Epithelial cell of prostate (primary cell): ENCODE data around the gene VEZF1.

Experiments
- DNase-seq: peaks from one replicate; pipeline ENCODE4 v3.0.0-alpha.2; 2011; ENCODE audit warnings: low read depth, low spot score
- H3K27ac ChIP-seq: fragments of 450-650 bp; 2 replicates; pipeline ENCODE4 v1.5.1; 2017; ENCODE audit warnings: mild to moderate bottlenecking

The VEZF1 gene

DNA sequence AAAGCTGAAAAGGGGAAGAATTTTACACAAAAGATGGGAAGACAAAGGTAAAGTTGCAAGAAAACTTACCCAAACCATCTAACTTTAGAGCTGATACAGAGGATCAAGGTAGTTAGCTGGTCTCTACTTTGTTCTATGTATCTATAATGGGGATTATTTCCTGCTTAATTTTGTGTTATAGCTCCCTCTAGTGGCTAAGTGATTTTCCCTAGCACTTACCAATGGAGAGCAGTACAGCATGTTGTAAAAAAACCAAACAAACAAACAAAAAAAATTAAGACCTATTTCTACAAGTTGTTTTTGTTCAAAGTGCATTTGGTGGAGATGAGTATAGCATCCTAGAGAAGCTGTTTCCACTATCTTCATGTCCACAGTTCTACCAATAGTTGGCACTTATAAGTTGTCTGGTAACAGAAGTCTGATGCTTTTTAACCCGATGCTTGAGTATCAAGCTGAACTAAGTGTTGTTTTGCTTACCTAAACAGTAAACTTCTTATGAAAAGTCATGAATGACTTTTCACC lies 11.5 kb upstream of the VEZF1 start:
- DNase-seq = no peak
- H3K27ac ChIP-seq = no peak overlapping the region

- DNase-seq = no peak
- H3K27ac ChIP-seq = no peak overlapping the region
Measured at GRCh38 chr17:57999010-57999495, 11.0 kb upstream of the VEZF1 start.

- DNase-seq = no peak
- H3K27ac ChIP-seq = no peak overlapping the region
Measured at GRCh38 chr17:57997085-57997809, 9.2 kb upstream of the VEZF1 start.

DNA sequence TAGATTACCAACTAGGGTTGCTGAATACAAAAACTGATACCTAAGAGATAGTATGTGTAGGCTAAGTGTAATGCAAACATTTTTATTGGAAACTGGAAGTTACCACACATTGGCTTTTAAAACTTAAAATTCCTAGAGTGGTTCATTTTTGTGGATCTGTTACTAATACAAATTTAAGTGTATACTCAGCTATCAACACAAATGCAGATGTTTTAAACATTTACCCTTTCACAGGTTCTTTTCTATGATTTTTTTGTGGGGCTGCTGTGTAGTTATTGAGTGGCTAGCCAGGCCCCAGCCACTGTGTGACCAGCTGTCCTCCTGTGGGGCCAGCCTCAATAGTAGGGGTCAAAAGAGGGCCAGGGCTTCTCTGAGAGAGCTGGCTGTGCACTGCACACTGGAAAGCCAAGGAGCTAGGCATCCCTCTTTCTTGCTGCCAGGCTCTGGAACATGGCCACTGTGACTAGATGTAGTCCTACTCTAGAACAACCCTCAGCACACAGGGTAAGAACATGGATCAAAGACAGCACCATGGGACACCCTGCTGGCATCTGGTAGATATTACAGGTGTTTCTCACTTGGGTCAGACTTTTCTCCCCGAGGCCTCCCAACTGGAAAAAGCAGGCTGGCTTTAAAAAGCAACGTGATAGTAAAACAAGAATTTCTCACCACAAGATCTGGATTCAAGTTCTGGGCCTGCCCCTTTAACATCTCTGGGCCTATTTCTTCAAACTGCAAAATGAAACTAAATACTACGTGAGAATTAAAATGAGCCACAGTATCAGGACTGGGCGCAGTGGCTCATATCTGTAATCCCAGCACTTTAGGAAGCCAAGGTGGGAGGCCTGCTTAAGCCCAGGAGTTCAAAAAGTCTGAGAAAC lies 7.3 kb upstream of the VEZF1 start:
- peak; percentile 40 for DNase-seq
- no peak overlapping the region for H3K27ac ChIP-seq

GRCh38 chr17:57994436-57994835 lies 6.4 kb upstream of the VEZF1 start:
- no peak for DNase-seq
- H3K27ac ChIP-seq = no peak overlapping the region

DNA sequence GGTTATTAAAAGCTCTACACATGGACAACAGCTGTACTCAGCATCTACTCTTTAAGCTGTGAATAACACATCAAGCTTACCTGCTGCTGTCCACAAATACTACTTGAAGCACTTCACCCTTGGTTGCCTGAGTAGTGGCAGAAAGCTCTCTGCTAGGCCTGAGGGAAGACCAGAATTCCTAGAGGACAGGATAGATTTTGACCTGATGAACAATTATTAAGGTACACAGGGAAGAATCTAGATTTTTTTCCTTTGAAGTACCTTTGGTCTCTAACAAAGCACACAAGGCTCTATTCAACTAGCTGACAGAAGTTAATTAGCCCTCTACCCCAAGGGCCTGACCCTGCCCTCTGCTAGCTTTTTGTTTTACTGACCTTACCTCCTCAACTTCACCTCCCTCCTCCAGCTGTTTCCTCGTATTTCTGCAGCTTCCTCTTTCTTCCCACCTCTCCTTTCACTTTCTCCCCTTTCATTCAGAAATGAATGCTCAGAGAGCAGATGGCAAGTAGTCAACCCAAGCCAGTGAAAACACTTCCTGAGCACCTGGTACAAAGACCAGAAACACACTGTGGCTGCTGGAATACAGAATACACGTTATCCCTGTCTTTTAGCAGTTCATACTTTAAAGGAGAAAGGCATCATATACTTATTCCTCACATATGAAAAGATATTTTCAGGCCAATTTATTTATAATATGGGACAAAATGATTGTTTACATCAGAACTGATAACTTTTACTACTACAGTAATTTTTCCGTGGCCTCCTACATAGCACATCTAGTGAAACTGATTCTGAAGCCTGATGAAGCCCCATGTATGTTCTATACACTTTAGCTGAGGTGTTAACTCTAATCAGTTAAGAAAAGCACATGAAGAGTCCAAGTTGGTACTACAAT lies 5.7 kb upstream of the VEZF1 start:
- no peak overlapping the region for H3K27ac ChIP-seq

DNA sequence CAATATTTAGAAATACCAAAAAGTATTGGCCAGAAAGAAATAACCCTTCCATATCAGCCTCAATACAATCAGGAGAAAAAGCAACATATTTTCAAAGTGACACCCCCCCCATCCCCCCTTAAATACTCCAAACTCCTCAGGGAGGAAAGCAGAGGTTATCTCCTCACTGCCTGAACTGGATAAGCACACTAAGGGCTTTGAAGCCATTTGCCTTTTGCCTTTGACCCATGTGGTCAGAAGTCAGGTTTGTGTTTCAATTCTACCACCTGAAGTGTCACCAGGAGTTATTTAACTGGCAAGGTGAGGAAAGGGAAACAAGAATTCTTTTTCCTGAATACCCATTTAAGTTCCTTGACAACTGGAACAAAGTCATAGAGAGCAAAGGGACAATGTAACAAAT lies 3.5 kb upstream of the VEZF1 start:
- no peak overlapping the region for H3K27ac ChIP-seq
- no peak for DNase-seq

More for the DNA sequence above, 5.7 kb upstream of the VEZF1 start:
- no peak for DNase-seq

DNA sequence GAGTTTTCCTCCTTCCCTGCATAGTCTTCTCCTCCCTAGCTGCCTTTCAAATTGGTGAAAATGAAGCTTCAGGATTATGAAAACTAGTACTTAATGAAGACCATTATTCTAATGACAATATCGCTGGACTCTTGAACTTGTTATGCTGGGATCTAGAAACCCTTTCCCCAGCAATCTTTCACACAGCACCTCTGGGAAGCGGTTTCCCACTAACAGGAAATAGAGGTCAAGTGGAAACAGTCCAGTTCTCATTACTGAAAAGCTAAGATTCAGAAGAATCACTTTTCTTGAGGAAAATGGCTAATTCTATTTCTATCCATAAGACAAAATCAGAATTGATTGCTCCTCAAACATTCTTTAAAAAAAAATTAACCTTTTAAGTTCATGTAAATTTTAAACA lies 2.0 kb upstream of the VEZF1 start:
- peak overlapping the region; percentile 88 for H3K27ac ChIP-seq
- DNase-seq = no peak

DNA sequence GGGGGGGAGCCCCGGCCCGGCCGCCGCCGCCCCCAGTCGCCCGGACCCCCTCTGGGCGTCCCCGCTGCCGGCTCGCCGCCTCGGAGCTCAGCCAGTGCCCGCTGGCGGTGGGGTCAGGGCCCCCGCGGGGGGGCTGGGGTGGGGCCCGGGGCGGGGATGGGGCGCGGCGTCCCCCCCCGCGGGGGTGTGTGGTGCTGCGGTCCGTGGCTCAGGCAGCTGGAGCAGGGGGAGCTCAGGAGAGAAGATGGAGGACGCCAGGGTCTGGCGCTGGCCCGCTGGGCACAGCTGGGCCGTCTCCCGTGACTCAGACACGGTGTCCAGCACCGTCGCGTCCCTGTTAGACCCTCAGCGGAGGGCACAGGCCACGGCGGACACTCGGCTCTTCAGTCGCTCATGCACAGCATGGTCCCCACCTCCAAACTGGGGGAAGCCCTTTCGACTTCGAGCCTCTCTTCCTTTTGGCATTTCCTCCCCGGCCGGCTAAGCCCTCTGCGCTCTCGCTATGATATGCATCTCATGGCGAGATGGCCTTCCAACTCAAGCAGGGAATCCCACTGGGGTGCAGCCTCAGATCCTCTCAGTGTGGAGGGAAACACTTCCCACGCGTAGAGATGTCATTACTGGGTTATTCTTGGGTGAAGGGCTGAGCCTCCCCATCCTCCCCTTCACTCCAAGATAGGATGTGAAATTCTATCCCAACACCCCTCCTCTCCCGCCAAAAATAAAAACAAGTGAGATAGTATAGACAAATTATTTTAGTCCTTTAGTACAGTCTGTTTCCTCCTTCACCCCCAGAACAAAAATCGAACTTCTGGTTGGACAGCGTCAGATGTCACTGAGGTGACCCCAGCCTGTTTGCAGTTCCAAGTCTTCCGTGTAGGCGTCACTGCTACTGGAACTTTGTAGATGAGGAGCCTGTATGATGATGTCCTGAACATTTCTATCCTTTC lies 522 bp upstream of the VEZF1 start:
- H3K27ac ChIP-seq = peak overlapping the region; percentile 88
- DNase-seq = no peak

DNA sequence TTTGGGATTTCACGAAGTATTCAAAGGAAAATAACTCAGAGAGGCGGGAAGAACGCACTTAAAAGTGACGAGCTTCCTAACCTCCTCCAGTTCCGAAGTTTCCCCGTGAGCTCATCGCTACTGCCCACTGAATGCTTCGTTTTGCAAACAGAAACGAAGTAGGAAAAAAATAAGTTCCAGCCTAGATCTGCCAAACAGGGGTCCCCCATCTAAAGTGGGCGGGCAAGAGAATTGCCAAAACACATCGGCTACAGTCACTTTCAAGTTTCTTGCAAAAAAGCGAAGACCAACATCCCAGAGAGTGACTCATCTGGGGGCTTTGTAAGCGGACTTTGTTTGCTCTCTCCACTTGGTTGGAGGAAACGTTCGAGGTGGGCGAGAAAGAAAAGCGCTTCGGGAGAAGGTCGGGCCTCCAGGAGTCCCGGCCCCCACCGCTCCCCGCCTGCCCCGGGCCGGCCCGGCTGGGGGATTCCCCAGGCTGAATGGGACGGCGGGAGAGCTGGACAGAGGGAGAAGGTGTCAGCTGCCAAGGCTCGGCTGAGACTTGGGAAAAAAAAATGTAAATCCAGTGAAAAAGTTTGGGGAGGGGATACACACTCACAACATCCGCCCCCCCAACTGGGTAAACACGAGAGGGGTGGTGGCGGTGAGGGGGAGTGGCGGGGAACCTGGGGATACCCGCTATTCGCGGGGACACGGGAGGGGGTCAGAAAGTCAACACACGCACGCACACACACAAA lies 1.0 kb downstream of the VEZF1 start:
- no peak for DNase-seq
- peak overlapping the region; percentile 88 for H3K27ac ChIP-seq

- peak; percentile 24 for DNase-seq
- H3K27ac ChIP-seq = peak overlapping the region; percentile 37
Measured at GRCh38 chr17:57985675-57985974, 2.4 kb downstream of the VEZF1 start.

GRCh38 chr17:57984936-57985674 lies 2.9 kb downstream of the VEZF1 start:
- H3K27ac ChIP-seq = peak overlapping the region; percentile 37
- no peak for DNase-seq

DNA sequence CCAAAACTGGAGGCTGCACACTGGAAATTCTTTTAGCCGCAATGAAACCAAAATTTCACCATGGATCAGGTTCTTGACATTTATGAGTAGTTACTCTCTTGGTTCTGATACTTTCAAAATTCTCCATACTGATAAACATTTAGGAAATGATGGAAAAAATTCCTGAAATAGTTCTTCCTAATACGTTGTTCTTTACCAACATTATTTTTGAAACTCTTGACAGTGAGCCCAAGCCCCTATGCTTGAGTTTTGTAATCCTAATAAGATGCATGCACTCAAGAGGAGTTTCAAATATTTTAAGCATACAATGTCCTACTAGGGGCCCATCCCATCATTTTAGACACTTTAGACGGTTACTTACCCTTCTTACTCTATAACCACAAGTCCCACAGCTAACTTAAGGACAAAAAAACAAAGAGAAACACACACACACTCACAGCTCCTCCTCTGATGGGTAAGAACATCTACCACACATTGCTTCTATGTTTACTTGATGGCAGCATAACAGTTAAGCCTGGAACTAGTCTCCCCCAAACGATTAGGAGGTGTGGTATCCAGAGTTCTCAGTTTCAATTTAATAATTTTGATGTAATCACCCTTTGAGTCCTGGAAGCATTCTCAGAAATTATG lies 3.7 kb downstream of the VEZF1 start:
- no peak for DNase-seq
- no peak overlapping the region for H3K27ac ChIP-seq

DNA sequence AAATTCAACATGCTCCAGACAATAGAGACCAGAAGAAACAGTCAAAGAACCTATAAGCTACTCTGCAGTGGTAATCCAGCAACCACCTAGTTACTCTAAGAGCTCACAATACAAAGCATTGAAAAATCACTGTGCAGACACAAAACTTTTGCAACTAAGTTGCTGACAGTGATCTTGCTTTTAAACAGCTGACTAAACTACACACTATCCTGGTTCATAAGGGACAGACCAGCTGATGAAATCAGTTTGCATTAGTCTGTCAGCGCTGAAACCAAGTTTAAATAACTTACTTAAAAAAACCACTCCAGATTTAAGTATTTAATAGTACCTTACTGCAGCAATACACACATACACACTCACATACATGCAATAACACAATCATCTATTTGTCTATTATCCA lies 4.6 kb downstream of the VEZF1 start:
- DNase-seq = no peak
- H3K27ac ChIP-seq = no peak overlapping the region

DNA sequence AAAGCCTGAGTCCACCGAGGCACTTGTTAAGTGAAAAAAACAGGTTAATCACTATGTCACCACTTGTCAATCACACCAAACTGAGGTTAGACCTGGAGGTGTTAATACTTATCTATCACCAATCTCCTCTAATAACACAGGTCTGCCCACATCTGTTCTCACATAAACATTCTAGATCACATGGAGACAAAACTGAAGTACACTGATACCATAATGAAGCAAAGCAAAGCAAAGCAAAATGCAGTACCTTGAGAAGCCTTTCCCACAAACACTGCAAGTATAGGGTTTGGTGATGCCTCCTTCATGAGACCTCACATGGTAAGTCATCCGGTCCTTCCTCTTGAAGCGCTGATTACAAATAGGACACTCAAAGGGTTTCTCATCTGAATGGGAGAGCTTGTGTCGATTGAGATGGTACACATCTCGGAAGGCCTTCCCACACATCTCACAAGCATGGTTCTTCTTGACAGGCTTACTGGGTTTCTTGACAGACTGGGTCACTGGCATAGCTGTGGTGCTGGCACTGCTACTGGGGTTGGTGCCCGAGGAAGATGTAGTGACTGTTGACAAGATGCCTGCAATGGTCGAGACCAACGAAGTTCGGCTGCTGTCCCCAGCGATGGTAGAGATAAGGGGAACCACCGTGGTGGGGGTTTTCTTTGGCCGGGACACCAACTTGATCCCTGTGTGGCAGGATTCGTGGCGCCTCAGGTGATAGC lies 5.4 kb downstream of the VEZF1 start:
- DNase-seq = no peak
- no peak overlapping the region for H3K27ac ChIP-seq

- no peak for DNase-seq
- H3K27ac ChIP-seq = no peak overlapping the region
Measured at GRCh38 chr17:57980522-57980921, 7.5 kb downstream of the VEZF1 start.

DNA sequence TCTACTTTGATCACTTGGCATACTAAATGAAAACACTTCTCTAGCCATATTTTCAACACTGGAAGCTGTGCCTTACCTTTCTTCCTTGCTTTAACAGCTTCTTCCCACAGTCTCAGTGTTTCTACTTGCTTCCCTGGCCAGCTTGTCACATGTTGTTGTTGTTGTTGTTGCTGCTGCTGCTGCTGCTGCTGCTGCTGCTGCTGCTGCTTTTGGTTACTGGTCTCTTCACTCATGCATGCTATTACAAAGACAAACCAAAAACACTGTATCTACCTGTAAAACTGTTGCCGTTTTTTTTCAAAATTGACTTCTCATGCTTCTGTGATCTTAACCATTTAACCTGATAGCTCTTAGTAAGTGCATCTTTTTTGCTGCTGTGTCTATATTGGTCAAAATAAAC lies 9.0 kb downstream of the VEZF1 start:
- DNase-seq = no peak
- H3K27ac ChIP-seq = no peak overlapping the region
